Activated CD4-positive, alpha-beta T cell treated with anti-CD3 and anti-CD28 coated beads, Interleukin-2, amount 50 U/mL, for 48 hours (primary cell): ENCODE results near the gene SLC51B.
"Not testable (repeated sequence)": the region's sequence is repeated elsewhere in the genome, so short reads cannot be mapped to it uniquely, and the experiment has no call there.

Experiments used
- DNase-seq, 2 experiments: peaks; one replicate each; pipeline ENCODE4 v3.0.0-alpha.2; 2020

Gene SLC51B

DNA sequence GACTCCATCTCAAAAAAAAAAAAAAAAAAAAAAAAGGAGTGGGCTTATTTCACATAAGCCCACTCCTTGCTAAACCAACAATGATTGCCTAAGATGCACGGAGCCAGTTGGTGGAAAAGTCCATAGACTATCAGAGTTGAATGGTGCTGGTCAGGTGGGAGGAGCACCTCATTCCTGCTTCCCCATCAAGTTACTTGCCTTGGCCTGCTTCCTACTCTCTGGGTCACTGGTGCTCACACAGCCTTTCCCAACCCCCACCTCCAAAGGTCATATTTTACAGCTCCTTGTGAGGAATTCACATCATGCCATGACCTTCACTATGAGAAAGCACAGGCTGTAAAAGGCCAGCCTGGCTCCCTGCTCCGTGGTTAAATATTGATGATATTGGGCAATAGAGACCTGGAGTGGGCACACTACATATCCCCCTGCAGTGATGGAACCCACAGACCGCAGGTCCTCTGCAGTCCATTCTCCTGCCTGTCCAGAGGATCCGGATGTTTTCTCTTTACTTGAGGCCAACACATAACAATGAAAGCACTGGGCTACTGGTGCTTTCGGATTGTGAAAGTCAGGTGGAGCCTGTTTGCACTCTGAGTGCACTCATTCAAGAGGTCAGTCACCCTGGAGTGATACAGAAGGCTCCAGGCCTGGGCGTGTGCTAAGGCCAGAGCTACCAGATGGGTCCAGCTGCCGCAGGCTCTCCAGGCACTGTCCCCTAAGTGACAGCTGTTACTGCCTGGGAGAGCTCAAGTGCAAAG, at the start of gene SLC51B:
Gene SLC51B, plus strand, starts transcription at position 664 of the 758 bp plus-strand sequence. CDS start 4,618 bp downstream, outside the sequence.
- DNase-seq, result no peak

DNA sequence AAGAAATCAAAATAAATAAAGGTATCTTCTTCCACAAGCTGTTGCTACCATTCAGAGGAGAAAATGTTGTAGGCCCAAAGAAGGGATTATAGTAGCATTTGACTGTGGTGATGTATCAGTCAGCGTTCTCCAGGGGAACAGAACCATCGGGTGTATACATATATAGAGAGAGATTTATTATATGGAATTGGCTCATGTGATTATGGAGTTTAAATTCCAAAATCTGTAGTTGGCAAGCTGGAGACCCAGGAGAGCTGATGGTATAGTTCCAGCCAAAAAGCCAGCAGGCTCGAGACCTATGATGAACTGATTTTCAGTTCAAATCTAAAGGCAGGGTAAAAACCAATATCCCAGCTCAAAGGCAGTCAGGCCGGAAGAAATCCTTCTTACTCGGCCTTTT, 48.1 kb upstream of the SLC51B start:
- DNase-seq, result no peak

DNA sequence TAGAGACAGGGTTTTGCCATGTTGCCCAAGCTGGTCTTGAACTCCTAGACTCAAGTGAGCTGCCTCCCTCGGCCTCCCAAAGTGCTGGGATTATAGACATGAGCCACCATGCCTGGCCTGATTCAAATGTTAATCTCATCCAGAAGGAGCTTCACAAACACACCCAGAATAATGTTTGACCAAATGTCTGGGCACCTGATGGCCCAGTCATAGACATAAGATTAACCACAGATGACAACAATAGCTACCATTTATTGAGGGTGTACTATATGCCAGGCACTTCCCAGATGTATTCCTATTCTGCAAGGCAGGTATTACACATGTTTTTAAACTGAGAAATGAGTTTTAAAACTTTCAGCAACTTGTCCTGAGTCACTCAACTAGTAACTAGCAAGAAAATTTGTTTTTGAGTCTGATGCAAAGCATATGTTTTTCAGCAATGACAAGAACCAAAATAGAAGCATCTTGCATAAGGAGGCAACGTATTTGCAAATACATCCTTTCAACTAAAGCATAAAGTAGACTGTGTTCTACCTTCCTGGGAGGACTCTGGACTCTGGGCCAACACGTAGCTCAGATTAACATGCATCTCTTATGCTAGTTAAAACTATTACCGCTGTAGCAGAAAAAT, 47.3 kb upstream of the SLC51B start:
- no peak for DNase-seq

DNA sequence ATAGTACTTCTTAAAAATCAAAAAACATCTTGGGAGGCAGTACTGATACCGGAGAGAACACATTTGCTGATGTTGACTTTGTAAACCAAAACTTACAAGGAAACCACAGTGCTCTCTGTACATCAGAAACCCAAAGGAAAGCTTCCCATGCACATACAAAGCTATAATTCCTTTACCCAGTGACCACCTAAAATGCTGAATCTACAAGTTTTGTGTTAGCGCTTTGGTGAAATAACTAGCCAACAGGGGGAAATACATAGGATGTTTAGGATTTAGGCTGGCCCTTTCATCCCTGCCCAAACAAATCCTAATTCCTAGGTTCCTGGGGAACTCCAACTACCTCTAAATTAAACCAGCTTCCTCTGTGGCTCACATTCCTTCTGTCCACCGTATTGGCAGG, 40.2 kb upstream of the SLC51B start:
- DNase-seq, result no peak

DNA sequence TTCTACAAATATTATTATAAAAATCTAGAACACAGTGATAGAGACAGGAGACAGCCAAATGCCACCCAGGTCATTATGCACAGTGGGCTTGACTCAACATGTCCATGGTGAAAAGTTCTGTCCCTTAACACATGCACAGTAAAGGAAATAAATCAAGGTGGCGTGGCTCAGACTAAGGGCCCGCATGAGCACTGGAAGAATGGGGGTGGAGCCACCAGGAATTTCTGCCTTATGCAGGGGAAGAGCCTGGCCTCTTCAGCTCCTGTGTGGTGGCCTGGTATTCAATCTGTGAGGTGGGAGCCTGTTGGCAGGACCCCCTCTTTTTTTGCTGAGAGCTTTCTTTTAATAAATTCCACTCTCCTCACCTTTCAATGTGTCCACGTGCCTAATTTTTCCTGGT, 38.3 kb upstream of the SLC51B start:
- no peak for DNase-seq

DNA sequence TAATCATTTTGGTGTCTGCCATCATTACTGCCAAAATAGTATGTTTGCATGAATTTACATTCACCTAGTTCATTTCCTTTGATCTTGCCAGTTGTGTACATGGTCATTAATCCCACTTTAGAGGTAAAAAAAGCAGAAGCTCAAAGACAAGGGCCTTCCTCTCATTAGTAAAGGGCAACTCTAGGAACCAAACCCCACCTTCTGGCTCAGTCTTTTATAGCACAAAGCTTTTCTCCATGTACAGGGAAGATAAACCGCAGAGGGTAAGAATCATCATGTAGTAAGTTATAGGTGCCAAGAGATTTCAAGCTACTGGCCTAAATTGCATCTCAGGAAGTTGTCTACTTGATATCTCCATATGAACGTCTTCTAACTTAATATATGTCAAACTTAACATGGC, 36.2 kb upstream of the SLC51B start:
- no peak for DNase-seq

DNA sequence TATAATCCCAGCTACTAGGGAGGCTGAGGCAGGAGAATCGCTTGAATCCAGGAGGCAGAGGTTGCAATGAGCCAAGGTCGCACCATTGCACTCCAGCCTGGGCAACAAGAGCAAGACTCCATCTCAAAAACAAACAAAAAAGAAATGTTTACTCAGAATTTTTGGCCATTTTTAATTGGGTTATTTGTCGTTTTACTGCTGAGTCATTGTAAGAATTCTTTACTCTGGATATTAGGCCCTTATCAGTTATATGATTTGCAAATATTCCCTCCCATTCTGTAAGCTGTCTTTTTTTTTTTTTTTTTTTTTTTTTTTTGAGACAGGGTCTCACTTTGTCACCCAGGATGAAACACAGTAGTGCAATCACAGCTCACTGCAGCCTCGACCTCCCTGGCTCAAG, 34.0 kb upstream of the SLC51B start:
- DNase-seq, result not testable (repeated sequence)

DNA sequence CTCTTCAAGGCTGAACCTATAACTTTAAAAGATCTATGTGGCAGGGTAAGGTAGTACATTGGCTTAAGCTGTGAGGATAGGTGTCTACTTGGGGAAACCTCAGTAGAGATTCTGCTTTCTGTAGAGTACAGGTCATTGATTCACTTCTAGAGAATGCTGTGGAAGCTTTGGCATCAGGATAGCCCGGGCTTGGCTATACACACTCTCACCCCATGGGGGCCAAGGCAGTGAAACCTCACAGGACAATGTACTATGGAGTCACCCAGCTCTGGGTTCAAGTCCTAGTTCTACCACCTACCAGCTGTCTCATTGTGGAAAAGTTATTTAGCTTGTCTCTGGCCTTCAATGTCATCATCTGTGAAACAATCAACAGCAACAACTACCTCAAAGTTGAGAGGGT, 24.8 kb upstream of the SLC51B start:
- DNase-seq, result no peak

DNA sequence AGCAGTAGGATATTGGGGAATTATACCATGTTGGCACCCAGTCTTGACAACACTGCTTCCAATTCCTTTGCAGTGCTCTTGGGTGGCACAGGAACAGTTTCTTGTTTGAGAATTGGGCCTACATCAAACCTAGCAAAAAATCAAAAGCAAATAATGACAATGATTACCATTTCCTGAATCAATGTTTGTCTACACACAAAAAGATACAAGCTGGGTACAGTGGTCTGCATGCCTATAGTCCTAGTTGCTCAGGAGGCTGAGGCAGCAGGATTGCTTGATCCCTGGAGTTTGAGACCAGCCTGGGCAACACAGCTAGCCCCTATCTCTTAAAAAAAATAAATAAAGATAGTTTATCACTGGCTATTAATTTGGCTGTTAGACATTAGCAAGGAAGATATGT, 23.7 kb upstream of the SLC51B start:
- DNase-seq, result no peak

DNA sequence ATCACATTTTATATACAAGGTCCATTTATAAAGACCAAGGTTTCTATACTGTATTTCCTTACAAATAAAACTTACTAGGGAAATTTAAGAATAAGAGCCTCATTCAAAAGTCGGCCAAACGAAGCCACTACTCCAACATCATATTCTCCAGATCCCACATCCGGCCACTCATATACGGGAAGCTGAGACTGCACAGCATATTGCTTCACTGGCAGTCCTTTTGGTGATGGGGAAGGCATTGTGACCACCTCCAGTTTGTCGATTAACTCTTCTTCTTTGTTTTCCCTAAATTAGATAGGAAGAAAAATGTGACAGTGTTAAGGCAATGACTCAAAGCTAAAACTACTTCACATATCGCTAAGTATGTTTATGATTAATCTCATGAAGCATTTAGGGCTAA, 18.4 kb upstream of the SLC51B start:
- no peak for DNase-seq

DNA sequence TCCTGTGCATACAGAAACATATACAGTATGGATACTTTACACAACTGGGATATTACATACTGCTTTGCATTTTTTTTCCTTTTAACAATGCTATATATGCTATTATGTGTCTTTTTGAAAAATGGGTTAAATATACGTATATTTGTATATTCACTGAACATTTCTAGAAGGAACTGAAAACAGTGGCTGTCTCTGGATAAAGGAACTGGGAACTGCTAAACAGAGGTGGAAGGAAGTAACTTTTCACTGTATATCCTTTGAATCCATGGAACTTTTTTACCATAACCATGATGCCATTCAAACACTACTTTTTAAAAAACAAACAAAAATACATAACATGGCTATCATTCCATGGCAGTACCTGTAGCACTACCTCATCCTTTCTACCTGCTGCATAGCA, 17.6 kb upstream of the SLC51B start:
- no peak for DNase-seq

DNA sequence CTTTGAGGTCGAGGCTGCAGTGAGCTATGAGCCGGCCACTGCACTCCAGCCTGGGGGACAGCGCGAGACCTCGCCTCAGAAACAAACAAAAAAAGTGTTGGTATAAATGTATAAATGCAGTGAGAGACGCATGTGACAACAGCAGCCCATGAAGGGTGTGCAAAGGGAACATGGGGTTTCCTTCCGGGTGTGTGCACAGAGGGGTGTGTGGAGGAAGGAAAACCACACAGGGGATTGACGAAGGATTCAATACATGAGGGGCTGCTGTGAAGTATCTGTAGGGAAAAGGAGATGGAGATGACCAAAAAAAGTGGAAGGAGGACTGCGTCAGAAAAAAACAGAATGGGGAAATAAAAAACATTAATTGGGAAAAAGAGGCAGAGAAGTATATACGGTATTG, 16.8 kb upstream of the SLC51B start:
- DNase-seq, result no peak

DNA sequence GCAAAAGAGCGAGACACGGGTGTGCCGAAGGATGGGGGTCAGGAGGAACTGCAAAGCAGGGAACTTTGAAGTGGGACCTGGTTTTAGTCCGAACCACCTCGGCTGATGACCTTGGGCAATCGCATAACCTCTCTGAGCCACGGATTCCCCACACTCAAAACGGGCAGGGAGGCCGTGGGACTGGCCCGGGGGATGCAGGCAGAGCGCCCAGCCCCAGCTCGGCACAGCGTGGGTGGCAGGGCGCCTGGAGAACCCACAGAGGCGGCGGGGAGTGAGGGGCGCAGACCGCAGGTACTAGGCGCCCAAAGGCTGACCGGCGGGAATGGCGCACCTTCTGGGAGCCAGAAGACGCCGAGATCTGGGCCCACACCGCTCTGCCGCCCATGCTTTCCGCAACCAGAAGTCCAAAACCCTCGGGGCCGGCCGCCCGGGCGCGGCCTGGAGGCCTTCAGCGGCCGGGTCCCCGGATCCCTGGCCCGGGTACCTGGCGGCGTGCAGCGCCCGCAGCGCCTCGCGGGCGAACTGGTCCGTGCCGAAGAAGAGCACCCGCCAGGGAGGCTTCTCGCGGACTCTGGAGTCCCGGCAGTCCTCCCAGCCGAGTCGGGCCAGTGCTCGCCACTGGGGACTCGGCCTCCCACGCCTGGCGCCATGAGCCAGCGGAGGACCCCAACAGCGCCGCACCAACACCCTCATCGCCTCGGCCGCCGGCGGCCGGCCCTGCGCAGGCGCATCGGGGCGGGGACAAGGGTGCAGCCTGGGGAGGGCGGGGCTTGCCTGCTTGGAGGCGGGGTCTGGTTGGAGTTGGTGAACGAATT, 16.1 kb upstream of the SLC51B start, which contains the start of gene MTFMT:
Gene MTFMT, minus strand, starts transcription at position 719 of the 815 bp plus-strand sequence. Its CDS starts 26 bp downstream, at position 693.
- peak; percentile 98 for DNase-seq

DNA sequence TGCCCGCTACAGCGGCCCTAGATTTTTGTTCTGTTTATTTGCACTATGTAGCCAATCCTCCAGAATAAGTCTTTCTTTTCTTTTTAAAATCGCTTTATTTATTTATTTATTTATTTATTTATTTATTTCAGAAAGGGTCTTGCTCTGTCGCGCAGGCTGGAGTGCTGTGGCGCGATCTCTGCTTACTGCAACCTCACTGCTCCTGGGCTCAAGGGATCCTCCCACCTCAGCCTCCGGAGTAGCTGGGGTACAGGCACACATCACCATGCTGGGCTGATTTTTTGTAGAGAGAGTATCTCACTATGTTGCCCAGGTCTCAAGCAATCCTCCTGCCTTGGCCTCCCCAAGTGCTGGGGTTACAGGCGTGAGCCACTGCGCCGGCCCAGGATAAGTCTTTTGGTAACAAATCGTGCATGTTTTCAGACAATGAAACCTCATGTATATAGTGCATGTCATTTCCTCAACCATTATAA, 15.4 kb upstream of the SLC51B start:
- no peak for DNase-seq

DNA sequence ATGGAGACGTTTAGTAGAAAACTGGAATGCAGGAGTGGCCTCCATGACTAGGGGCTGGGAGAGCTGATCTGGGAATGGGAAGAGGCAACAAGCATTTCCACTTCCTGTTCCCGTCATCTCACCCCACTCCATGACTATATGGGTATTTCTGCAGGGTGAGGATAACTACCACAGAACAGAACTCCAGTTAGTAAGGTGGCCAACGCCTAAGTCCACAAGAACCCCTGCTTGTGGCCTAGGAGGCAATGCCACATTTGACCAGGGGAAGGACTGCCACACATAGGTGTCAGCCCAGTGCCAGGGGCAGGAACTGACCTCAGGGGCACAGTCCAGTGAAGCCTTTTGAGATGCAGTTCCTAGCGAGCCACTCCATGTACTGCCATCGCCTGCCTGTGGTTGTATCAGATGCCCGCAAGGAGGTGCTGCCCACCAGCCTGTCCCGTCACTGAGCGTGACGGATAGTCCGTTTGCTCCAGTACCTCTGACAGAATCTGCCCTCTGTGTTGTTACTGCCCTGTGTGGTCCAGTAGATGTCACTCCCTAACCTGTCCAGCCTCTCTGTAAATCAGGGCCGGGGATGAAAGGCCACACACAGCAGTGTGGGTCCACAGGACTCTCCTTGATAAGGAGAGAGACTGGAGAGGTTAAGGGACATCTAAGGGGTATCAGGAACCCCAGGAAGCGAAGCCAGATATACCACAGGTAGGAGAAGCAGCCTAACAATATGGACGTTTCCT, 12.2 kb upstream of the SLC51B start:
- DNase-seq, result peak; percentile 35 to 57

DNA sequence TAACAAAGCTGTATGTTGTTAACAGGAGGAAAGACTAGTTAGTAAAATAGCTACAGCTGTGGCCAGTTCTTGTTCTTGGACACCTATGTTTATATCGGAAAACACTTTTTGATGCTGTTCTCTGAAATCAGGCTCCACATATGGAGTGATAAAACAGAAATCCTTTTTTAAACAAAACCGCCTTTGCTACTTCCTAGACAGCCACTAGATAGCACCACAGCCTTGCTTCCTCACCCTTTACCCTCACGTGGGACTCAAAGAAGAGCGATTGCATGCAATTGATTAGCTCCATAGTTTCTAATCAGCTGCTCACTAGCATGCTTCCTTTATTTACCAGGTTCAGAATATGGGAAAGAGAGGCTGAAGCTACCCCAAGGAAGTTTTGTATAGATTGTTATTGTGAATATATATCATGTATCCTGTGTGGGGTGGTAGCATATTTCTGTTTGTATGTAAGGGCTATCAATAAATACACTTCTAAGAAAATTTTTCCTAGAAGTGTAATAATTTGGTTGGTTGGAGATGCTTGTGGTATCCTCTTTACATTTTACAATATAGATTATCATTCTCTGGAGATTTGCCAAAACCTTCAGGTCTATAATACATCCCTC, 11.4 kb upstream of the SLC51B start:
- peak in 1 of 2 experiments; percentile 20 for DNase-seq

DNA sequence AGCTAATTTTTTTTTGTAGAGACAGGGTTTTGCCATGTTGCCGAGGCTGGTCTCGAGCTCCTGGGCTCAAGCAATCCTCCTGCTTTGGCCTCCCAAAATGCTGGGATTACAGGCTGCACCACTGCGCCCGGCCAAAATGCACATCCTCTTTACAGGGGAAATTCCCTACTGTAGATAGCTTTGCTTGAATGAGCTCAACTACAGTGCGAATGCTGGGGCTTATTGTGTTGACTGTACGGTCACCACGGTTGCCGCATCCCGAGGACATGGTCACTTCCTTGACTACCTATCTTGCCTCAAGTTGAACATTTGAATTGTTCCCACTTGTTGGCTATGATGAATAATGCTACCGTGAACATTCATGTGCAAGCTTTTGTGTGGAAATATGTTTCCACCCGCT, 10.5 kb upstream of the SLC51B start:
- no peak for DNase-seq

DNA sequence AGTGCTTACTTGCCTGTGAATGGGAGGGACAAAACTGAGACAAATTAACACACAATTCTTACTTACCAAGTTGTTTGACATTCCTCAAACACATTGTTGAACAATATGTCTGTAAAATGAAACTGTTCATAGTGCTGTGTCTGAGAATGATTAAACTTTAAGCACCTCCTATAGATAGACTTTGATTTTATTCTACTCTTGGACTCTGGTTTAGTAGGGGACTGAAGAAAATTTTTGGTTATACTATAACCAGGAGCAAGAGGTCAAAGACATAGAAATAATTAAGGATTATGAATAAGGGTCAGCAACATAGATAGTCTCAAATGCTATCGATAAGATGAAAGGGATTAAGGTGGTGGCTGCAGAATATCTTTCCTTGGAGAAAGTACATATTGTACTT, 7.9 kb upstream of the SLC51B start:
- no peak for DNase-seq

DNA sequence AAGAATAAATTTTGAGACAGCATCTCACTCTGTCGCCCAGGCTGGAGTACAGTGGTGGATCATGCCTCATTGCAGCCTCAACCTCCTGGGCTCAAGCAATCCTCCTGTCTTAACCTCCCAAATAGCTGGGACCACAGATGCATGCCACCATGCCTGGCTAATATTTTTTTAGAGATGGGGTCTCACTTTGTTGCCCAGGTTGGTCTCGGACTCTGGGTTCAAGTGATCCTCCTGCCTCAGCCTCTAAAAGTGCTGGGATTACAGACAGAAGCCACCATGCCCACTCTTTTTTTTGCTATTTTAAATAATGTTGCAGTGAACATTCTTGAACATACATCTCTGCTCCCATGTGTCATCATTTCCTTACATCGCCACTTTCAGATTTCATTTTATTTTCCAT, 6.8 kb upstream of the SLC51B start:
- no peak for DNase-seq

DNA sequence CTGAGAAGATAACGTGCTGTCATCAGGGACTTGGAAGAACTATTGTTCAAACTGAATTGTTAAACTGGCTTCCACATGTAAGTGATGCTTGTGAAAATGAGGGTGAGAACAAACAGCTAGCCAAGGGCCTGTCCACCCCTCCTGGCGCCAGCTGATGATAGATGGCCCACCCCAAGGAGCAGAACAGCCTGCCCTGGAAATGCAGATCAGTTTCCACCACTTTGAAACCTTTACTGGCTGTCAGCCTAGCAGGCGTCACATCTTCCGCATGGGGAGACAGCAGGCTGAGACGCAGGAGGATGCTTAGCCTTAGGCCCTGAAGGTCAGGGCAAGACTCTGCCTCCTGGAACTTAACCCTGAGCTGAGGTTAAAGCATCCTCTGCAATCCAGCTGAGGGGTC, 6.4 kb upstream of the SLC51B start:
- DNase-seq, result no peak

DNA sequence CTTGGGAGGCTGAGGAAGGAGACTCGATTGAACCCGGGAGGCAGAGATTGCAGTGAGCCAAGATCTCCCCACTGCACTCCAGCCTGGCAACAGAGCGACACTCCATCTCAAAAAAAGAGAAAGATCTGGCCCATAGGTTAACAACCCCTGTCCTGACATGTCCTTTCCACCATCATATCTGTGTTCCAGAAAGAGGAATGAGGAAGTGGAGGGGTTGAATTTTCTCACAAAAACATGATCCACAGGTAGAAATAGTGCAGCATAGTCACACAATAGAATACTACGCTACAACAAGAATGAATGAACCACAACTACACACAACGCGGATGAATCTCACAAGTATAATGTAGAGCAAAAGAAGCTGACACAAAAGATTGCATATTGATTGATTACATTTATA, 4.7 kb upstream of the SLC51B start:
- DNase-seq, result no peak

DNA sequence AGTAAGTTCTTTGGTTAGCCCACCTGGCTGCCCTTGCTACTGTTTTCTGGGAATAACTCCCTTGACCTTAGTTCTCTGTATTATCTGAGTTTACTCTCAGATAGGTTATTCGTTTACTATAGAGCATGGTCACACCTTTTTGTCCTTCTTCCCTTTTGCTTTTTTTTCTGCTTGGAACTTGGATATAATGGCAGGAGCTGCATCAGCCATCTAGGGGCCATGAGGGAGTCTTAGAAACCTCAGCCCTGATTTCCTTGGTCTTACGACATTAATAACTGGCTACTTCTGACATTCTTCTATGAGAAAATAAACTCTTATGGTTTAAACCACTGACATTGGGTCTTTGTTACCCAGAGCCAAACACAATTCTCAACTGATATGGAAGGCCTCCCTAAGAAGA, 3.4 kb upstream of the SLC51B start:
- DNase-seq, result no peak
